KOPT-K1 (cell line): ENCODE results near the gene SASS6.

ENCODE experiments used
- H3K27ac ChIP-seq: fragments of 200-600 bp; sonication (generic); 2 replicates; pipeline ENCODE4 v1.5.1; 2016; ENCODE audit warnings: antibody characterized with exemption, mild to moderate bottlenecking, low read depth, low read length; ENCODE audit not compliant: poor library complexity, severe bottlenecking
- H3K36me3 ChIP-seq: fragments of 200-600 bp; sonication (generic); 2 replicates; pipeline ENCODE4 v1.5.1; 2017; ENCODE audit warnings: antibody characterized with exemption, mild to moderate bottlenecking, low read length, moderate library complexity; ENCODE audit not compliant: insufficient read depth
- H3K9me3 ChIP-seq: fragments of 200-600 bp; sonication (generic); 2 replicates; pipeline ENCODE4 v1.5.1; 2017; ENCODE audit warnings: antibody characterized with exemption, low read length, mild to moderate bottlenecking; ENCODE audit not compliant: insufficient read depth, poor library complexity, severe bottlenecking

The SASS6 gene

GRCh38 chr1:100039591-100039990, 93.1 kb downstream of the SASS6 start:
- Histone ChIP-seq H3K36me3 (peaks cover 15% of the 10 kb centered on the region), H3K9me3 (no peaks in the 10 kb centered on the region), H3K27ac (peak overlapping the region; percentile 96)

- H3K9me3 ChIP-seq, result no peaks in the 10 kb centered on the region
Measured at GRCh38 chr1:100038660-100039287, 94.0 kb downstream of the SASS6 start.

DNA sequence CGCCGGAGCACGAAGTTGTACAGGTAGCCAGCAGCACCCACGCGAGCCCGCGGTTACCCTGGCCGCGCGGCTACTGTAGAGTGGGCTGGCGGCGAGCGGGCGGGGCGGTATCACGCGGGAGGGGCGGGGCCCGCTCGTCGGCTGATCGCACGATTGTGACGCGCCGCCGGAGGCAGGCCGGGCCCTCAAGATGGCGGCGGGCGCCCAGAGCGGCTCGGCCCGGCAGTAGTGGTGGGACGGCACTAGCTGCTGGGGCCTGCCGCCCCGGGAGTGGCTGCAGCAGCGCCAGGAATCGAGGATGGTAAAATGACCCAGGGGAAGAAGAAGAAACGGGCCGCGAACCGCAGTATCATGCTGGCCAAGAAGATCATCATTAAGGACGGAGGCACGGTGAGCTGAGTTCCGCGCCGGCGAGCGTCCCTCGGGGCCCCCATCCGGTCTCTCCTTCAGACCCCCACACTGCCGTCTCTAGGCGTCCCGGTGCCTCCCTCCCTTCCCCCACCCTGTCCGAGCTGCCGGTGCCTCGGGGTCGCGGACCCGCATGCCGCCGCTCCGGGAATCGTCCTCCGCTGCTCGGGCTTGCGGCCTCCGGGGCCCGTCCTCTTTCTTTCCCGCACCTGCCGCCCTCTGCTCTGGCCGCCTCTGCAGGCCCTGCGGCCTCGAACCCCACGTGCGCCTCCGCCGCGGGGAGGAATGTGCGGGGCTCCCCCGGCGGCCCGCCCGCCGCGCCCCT, 94.6 kb downstream of the SASS6 start:
- Histone ChIP-seq H3K36me3 (peaks cover 3% of the 10 kb centered on the region; the same call in 1 of the 2 replicates), H3K9me3 (no peaks in the 10 kb centered on the region), H3K27ac (peak overlapping the region; percentile 96)

More at GRCh38 chr1:100038660-100039287, 94.0 kb downstream of the SASS6 start:
- peaks cover 7% of the 10 kb centered on the region for H3K36me3 ChIP-seq
- H3K27ac ChIP-seq, result peak overlapping the region; percentile 96

DNA sequence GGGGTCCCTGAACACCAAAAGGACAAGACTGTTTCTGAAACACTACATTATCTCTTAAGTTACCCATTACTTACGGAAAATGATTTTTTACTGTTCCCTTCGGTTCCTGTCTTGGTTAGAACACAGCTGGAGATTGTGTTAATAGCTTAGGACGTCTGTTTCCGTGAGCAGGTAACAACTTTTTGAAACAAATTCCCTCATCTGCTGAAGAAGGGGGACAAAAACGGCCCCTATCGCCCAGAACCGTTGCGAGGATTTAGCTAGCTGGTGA, 95.1 kb downstream of the SASS6 start:
- Histone ChIP-seq H3K9me3 (no peaks in the 10 kb centered on the region), H3K27ac (peak overlapping the region; percentile 96), H3K36me3 (no peaks in the 10 kb centered on the region; the same call in 1 of the 2 replicates)

- no peaks in the 10 kb centered on the region for H3K9me3 ChIP-seq
Measured at GRCh38 chr1:100036718-100037655, 95.7 kb downstream of the SASS6 start.

GRCh38 chr1:100035214-100035613, 97.5 kb downstream of the SASS6 start:
- Histone ChIP-seq H3K36me3 (no peaks in the 10 kb centered on the region; the same call in 1 of the 2 replicates), H3K27ac (no peak overlapping the region), H3K9me3 (no peaks in the 10 kb centered on the region)

More at GRCh38 chr1:100036718-100037655, 95.7 kb downstream of the SASS6 start:
- H3K36me3 ChIP-seq, result no peaks in the 10 kb centered on the region; the same call in 1 of the 2 replicates
- peak overlapping the region; percentile 96 for H3K27ac ChIP-seq

- Histone ChIP-seq H3K9me3 (no peaks in the 10 kb centered on the region), H3K36me3 (no peaks in the 10 kb centered on the region; the same call in 1 of the 2 replicates), H3K27ac (no peak overlapping the region)
Measured at GRCh38 chr1:100034470-100034869, 98.3 kb downstream of the SASS6 start.
